AG09319 (cell line): ENCODE data around the gene NANOS2.

Experiments used
- DNase-seq: peaks from one replicate; pipeline ENCODE4 v3.0.0-alpha.2; 2010; ENCODE audit warnings: low read depth; ENCODE audit errors: extremely low read depth
- TF ChIP-seq, protein P1 (sequence below): IDR thresholded peaks from 2 replicates; pipeline ENCODE4 v1.5.1; 2011; ENCODE audit warnings: low read depth, mild to moderate bottlenecking, inconsistent platforms, low read length, moderate library complexity

Gene NANOS2

DNA sequence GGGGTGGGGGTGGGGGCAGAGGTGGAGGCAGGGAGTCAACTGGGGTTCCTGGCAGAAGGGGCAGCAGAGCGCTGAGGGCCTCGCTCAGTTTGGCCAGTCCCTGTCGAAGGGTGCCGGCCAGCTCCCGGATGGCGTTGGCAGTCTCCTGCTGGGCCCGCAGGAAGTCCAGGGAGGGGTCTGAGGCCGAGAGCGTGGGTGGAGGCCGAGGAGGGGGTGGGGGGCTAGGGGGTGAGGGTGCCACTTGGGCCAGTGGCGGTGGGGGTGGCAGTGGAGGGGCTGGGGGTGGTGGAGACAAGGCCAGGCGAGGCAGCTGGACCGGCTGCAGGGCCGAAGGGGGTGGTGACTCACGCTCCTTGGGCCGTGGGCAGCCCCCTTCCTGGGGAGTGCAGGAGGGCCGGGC lies 23.7 kb downstream of the NANOS2 start:
- no peak for DNase-seq
- TF ChIP-seq, protein P1, sequence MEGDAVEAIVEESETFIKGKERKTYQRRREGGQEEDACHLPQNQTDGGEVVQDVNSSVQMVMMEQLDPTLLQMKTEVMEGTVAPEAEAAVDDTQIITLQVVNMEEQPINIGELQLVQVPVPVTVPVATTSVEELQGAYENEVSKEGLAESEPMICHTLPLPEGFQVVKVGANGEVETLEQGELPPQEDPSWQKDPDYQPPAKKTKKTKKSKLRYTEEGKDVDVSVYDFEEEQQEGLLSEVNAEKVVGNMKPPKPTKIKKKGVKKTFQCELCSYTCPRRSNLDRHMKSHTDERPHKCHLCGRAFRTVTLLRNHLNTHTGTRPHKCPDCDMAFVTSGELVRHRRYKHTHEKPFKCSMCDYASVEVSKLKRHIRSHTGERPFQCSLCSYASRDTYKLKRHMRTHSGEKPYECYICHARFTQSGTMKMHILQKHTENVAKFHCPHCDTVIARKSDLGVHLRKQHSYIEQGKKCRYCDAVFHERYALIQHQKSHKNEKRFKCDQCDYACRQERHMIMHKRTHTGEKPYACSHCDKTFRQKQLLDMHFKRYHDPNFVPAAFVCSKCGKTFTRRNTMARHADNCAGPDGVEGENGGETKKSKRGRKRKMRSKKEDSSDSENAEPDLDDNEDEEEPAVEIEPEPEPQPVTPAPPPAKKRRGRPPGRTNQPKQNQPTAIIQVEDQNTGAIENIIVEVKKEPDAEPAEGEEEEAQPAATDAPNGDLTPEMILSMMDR = no peak

DNA sequence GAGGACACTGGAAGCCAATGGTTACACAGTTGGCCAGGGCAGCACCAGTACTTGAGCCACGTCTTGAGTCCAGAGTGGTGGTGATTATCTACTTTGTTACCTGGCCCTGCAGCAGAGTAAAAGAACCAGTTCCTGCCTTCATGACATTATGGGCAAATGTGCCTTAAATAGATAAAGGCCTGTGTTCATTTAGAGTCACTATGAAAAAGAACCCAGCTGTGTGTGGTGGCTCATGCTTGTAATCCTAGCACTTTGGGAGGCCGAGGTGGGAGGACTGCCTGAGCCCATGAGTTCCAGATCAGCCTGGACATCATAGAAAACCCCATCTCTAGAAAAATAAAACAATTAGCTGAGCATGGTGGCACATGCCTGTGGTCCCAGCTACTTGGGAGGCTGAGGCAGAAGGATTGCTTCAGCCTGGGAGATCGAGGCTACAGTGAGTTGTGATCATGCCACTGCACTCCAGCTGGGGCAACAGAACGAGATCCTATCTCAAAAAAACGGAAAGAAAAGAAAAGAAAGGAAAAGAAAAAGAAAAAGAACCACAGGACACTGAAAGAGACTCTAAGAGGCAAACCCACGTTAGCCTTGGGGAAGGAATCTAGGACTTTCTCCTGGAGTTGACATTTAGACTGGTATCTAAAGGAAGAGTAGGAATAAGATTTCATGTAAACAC lies 25.2 kb downstream of the NANOS2 start:
- TF ChIP-seq, protein P1 = no peak
- no peak for DNase-seq

DNA sequence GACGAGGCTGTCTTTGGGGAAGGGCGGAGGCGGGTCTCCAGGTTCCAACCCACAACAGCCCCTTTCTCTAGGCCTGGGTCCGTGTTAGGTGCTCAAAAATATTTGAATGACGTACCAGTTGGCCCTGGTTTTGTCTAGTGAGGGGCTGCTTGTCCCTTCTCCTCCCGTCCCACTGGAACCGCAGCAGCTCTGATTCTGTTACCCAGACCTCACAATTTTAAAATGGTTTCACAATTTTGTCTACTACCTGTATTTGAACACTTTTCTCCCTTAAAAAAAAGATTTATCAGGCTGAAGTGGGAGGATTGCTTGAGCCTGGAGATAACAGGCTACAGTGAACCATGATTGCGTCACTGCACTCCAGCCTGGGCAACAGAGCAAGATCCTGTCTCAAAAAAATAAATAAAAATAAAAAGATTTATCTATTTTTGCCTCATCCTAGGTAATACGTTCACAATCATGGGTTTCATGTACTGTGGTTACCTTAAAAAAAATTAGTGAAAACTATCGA lies 27.3 kb downstream of the NANOS2 start:
- no peak for DNase-seq
- TF ChIP-seq, protein P1 = no peak

DNA sequence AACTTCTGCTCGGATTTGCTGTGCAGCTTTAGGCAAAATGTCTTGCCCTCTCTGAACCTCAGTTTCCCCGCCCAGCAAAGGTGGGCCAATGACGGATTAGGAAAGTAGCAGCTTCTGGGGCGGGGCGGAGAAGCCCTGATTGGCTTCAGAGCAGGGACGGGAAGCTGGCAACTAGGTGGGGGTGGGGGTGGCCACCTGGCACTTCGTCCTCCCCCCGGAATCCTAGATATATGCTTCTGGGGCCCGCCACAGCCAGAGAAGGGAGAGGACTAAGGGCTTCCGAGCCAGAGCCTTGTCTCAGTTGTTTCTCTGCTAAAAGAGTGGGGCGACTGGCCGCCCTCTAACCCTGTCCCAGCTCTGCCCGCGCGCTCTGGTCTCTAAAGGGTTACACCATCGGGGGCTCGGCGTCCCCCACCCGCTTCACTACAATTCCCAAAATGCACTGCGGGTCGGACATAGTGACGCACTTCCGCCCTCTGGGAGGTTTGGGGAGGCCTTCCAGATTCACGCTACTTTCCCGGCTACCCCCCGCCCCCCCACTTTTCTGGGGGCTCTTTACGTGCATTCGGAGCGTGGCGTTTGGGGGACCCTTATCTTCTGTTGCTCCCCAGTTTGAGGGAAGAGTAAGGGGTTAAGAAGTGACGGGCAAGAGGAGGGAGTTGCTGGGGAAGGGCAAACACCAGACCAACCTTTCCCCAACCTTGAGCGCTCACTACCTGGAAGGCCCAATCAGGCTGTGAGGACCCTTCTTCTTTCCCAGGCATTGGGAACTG lies 28.0 kb downstream of the NANOS2 start:
- TF ChIP-seq, protein P1 = no peak
- DNase-seq = peak; percentile 78

DNA sequence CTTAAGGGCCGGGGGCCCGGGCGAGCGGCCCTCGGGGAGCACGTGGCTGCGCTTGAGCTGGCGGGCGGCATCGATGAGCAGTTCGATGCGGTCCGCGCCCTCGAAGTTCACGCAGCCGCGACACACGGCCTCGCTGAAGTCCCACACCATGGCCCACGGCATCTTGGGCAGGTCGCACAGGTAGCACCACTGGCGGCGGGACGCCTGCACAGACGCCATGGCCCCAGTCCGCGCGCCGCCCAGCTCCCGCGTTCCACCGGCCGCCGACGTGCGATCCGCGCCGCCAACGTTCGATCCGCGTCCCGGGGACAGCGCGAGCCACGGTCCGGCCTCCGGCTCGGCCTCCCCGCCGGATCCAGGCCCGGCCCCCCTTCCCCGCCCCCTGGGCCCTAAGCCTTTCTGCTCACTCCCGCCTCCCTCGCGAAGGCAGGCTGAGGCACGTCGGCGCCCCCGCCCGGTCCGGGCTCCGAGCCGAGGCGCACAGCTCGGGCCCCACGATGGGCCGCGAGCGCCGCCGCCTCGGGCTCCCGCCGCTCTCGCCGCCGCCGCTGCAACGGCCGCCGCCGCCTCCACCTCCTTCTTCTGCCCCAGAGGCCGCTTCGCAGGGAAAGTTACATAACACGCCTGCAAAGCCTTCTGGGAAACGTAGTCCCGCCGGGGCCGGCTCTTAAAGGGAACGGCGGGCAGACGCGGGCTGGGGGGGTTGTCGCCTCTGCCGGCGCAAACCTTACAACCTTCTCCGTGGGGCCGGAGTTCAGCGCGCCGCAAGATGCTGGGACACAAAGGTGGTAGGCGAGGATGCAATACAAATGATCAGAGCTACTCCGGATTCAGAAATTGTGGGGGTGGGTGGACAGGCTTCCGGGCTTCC lies 28.8 kb downstream of the NANOS2 start, which contains the start of gene IRF2BP1:
Gene IRF2BP1 (minus strand): TSS at position 586 of the 871 bp plus-strand sequence. CDS start 367 bp downstream, at position 219.
- DNase-seq = peak; percentile 72
- TF ChIP-seq, protein P1 = no peak

DNA sequence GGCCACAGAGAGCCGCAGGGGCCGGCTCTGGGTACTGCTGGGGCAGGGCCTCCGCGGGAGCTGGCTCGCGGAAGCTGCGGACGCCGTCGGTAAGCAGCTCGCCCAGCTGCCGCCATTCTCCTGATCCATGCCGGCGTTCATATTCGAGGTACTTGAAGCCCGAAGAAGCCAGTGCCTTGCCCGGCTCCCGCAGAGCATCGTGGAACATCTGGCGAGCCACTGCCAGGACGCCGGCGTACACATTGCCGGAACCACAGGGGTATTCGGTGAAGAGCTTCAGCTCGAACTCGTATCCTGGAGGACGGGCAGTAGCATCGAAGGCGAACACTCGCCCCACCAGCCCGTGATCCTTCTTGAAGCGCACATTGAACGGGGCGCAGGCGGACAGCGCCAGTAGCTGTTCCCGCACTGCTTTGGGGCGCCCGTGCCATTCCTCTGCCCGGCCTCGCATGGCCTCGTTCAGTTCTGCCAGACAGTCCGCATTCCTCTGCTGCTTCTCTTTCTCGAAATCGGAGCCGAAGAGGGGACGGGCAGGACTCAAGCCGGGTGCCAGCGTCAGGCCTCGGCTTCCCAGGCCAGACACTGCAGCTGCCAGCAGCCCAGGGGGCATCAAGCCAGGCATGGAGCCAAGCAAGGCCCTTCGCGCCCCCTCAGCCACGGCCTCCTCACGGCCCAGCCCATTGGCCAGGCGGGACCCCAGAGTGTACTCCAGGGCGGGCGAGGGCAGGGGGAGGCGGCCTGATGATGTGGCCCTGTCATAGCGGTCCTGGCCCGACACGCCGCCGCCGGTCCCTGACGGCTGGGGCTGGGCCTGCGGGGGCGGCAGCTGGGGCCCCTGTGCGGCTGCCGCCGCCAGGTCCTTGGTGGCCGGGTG lies 29.7 kb downstream of the NANOS2 start:
- DNase-seq = no peak
- TF ChIP-seq, protein P1 = no peak
